BJ (cell line): ENCODE data around the gene RPS6KA2. TPM values are rescaled to one million over a fixed set of nuclear protein-coding genes. Genes with fewer than 3 reads are reported as not detected.

Experiments used
- CTCF ChIA-PET: fragments of 350-600 bp; formaldehyde crosslinking; extraction: SDS; loops from one replicate; lab custom pipeline; 2021; ENCODE audit warnings: antibody characterized with exemption, inconsistent platforms; lab: Yijun Ruan, JAX
- POLR2A ChIA-PET: fragments of 300-600 bp; sonication (Branson Sonifier 250); formaldehyde crosslinking; extraction: SDS; loops from one replicate; lab custom pipeline; 2021; ENCODE audit warnings: antibody characterized with exemption; lab: Charles Lee
- DNase-seq: peaks from one replicate; pipeline ENCODE4 v3.0.0-alpha.2; 2011; ENCODE audit warnings: low read depth
- H3K27me3 ChIP-seq: 2 replicates; pipeline ENCODE4 v1.6.0; 2011; ENCODE audit warnings: low read length; ENCODE audit not compliant: control insufficient read depth, insufficient read depth
- H3K36me3 ChIP-seq: 2 replicates; pipeline ENCODE4 v1.5.1; 2011; ENCODE audit warnings: low read length; ENCODE audit not compliant: control insufficient read depth, insufficient read depth
- H3K4me3 ChIP-seq: 2 replicates; pipeline ENCODE4 v1.5.1; 2011; ENCODE audit warnings: low read depth, mild to moderate bottlenecking, control low read depth, low read length
- CTCF ChIP-seq: IDR thresholded peaks from 2 replicates; pipeline ENCODE4 v1.5.1; 2011; ENCODE audit warnings: low read depth, mild to moderate bottlenecking, control low read depth, inconsistent platforms, low read length, moderate library complexity; ENCODE audit not compliant: insufficient read depth
- polyA plus RNA-seq: library from polyadenylated mRNA; depleted of rRNA; stranded (reverse); fragments of >200 nt; gene quantifications from 2 replicates; pipeline ENCODE4 v1.2.3, GENCODE V29; 2011

RPS6KA2 gene
- polyA plus RNA-seq, 1 experiment, result 80.8 TPM

- no peak for DNase-seq
- Histone ChIP-seq H3K4me3 (no peak overlapping the region), H3K27me3 (no peaks in the 10 kb centered on the region), H3K36me3 (peaks cover 12% of the 10 kb centered on the region)
- TF ChIP-seq CTCF, result no peak
- ChIA-PET CTCF (interaction anchor here (1.3 kb wide), 1 partner anchor 8 kb away, joined by 4 read pairs; no protein-coding TSS in a partner anchor), POLR2A (no interaction called here)
These were observed 217.9 kb downstream of the RPS6KA2 start for GRCh38 chr6:166408936-166409755.

GRCh38 chr6:166406197-166406596 lies 220.9 kb downstream of the RPS6KA2 start:
- ChIA-PET POLR2A (no interaction called here), CTCF (interaction anchor here (0.6 kb wide), 1 partner anchor 95 kb away, joined by 3 read pairs; no protein-coding TSS in a partner anchor)
- H3K4me3 ChIP-seq, result no peak overlapping the region
- TF ChIP-seq CTCF, result no peak
- DNase-seq, result no peak
- H3K27me3 ChIP-seq, result no peaks in the 10 kb centered on the region
- no peaks in the 10 kb centered on the region for H3K36me3 ChIP-seq

- no peak for TF ChIP-seq CTCF
- no peak for DNase-seq
- Histone ChIP-seq H3K27me3 (no peaks in the 10 kb centered on the region), H3K36me3 (no peaks in the 10 kb centered on the region), H3K4me3 (no peak overlapping the region)
- ChIA-PET POLR2A (no interaction called here), CTCF (interaction anchor here (1.8 kb wide), 1 partner anchor 129 kb away, joined by 4 read pairs; no protein-coding TSS in a partner anchor)
These were observed 221.7 kb downstream of the RPS6KA2 start for GRCh38 chr6:166405386-166405785.

GRCh38 chr6:166402582-166403277 lies 224.3 kb downstream of the RPS6KA2 start:
- H3K36me3 ChIP-seq, result no peaks in the 10 kb centered on the region
- DNase-seq, result no peak
- no peak for TF ChIP-seq CTCF
- CTCF ChIA-PET, result interaction anchor here (1.3 kb wide), 1 partner anchor 128 kb away, joined by 4 read pairs; no protein-coding TSS in a partner anchor
- no peak overlapping the region for H3K4me3 ChIP-seq
- POLR2A ChIA-PET, result no interaction called here
- H3K27me3 ChIP-seq, result no peaks in the 10 kb centered on the region
